Thoracic aorta (tissue), 2 donors: ENCODE results near the gene KREMEN2. TPM values are rescaled to one million over a fixed set of nuclear protein-coding genes. Genes with fewer than 3 reads are reported as not detected.

Experiments used
- ATAC-seq: fragments of 150-250 bp; one replicate; pipeline ENCODE4 v1.8.0; 2017; ENCODE audit warnings: low read depth; ENCODE audit not compliant: insufficient number of reproducible peaks, low FRiP score
- DNase-seq: peaks from one replicate; pipeline ENCODE4 v3.0.0-alpha.2; 2020; ENCODE audit warnings: low spot score
- H3K27ac ChIP-seq, 2 donors: fragments of 200-600 bp; sonication (generic); 1 replicate in 1 of 2; 2 replicates in 1 of 2; pipeline ENCODE4 v1.5.1; 2016; ENCODE audit warnings: mild to moderate bottlenecking in 2 of 2, moderate library complexity in 2 of 2
- H3K27me3 ChIP-seq: fragments of 200-600 bp; sonication (generic); replicated peaks from 2 replicates; pipeline ENCODE4 v1.6.0; 2016; ENCODE audit warnings: mild to moderate bottlenecking; ENCODE audit not compliant: insufficient read depth
- H3K36me3 ChIP-seq: fragments of 200-600 bp; sonication (generic); one replicate; pipeline ENCODE4 v1.5.1; 2016
- H3K4me1 ChIP-seq, 2 donors: fragments of 200-600 bp; sonication (generic); 1 replicate in 1 of 2; 2 replicates in 1 of 2; pipeline versions ENCODE4 v1.5.1 to v1.6.0; 2016; ENCODE audit warnings: low read depth in 2 of 2, mild to moderate bottlenecking in 1 of 2; ENCODE audit not compliant: control insufficient read depth in 1 of 2
- H3K4me3 ChIP-seq: fragments of 200-600 bp; sonication (generic); 2 replicates; pipeline ENCODE4 v1.5.1; 2016; ENCODE audit warnings: mild to moderate bottlenecking
- H3K9me3 ChIP-seq: fragments of 200-600 bp; sonication (generic); 2 replicates; pipeline ENCODE4 v1.5.1; 2016
- CTCF ChIP-seq: fragments of 200-600 bp; sonication (generic); IDR thresholded peaks from one replicate; pipeline ENCODE4 v1.5.1; 2019; ENCODE audit warnings: antibody characterized with exemption
- total RNA-seq, 2 donors: library from RNA; depleted of rRNA; stranded (reverse); fragments of >200 nt; gene quantifications; one replicate each; pipeline versions ENCODE4 v1.1.0 to v1.2.3, GENCODE V29; 2016

The KREMEN2 gene
- total RNA-seq, 2 donors from 2014 or later: not detected

DNA sequence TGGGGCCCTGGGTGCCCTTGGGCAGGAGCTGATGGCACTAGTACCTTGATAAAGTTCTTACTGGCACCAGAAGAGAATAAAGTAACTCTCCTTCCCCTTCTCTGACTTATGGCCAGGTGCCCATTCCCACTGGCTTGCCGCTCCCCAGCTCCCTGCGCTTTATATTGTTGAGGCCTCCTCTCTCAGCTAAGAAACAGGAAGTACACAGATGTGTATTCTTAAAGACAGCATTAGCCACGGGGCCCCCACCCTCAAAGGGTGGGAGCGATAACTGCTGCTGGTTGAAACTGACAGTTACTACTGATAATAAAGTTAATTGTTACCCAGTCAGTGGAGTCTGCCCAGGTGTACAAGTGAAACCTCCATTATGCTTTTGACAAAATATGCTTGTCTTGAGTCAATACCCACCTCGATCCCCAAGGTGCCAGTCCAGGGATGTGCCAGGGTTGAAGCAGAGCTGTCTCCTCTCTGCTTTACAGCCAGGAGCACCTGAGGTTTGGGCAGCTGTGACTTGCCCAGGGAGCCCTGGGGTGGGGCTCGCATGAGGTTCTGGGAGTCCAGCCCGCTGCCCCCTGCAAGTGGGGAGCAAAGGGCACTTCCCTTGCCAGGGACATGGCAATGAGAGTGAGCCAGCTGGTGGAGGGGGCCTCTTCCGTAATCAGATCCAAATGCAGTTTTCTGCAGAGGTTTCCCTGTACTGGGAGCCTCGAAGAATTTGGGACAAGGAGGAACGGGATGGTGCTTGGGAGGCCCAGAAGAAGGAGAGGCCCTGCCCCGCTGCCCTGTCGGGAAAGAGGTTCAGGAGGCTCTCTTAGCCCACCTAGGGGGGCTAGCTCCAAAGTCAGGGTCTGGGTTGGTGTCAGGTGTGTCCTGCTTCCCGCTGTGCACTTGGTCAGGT is 43.2 kb downstream of the KREMEN2 start:
- no peak for ATAC-seq

GRCh38 chr16:3007957-3008689 is 44.0 kb downstream of the KREMEN2 start:
- Histone ChIP-seq H3K4me1 (peaks cover 0 to 2% of the 10 kb centered on the region in 2 donors), H3K27ac (no peak overlapping the region), H3K36me3 (no peaks in the 10 kb centered on the region), H3K9me3 (no peaks in the 10 kb centered on the region), H3K27me3 (peaks cover 15% of the 10 kb centered on the region), H3K4me3 (peak overlapping the region; percentile 4)
- ATAC-seq (no peak), DNase-seq (no peak)
- no peak for TF ChIP-seq CTCF

More for the DNA sequence above, 43.2 kb downstream of the KREMEN2 start:
- Histone ChIP-seq H3K27me3 (peaks cover 15% of the 10 kb centered on the region), H3K36me3 (no peaks in the 10 kb centered on the region), H3K9me3 (no peaks in the 10 kb centered on the region), H3K4me1 (peaks cover 0 to 2% of the 10 kb centered on the region in 2 donors), H3K4me3 (no peak overlapping the region), H3K27ac (no peak overlapping the region)
- TF ChIP-seq CTCF: no peak
- no peak for DNase-seq

DNA sequence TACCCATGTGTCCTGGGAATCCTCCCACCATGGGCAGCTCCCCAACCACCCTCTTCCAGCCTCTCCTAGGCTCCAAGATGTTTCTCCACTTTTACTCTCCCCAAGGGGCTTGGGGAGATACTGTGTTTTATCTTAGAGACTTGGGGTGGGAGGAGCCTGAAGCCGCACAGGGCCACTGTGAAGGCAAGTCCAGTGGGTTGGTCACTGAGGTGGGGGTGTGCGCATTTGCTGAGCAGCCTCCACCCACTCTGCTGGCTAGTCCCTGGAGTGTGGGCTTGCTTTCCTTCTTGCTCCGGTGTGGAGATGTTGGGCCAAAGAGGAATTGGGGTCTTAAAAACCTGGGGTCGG is 44.6 kb downstream of the KREMEN2 start:
- no peak overlapping the region for H3K4me3 ChIP-seq
- no peaks in the 10 kb centered on the region for H3K36me3 ChIP-seq
- H3K9me3 ChIP-seq: no peaks in the 10 kb centered on the region
- peaks cover 15% of the 10 kb centered on the region for H3K27me3 ChIP-seq
- no peak for ATAC-seq
- DNase-seq: no peak
- peaks cover 0 to 2% of the 10 kb centered on the region in 2 donors for H3K4me1 ChIP-seq
- no peak for TF ChIP-seq CTCF
- H3K27ac ChIP-seq: no peak overlapping the region

DNA sequence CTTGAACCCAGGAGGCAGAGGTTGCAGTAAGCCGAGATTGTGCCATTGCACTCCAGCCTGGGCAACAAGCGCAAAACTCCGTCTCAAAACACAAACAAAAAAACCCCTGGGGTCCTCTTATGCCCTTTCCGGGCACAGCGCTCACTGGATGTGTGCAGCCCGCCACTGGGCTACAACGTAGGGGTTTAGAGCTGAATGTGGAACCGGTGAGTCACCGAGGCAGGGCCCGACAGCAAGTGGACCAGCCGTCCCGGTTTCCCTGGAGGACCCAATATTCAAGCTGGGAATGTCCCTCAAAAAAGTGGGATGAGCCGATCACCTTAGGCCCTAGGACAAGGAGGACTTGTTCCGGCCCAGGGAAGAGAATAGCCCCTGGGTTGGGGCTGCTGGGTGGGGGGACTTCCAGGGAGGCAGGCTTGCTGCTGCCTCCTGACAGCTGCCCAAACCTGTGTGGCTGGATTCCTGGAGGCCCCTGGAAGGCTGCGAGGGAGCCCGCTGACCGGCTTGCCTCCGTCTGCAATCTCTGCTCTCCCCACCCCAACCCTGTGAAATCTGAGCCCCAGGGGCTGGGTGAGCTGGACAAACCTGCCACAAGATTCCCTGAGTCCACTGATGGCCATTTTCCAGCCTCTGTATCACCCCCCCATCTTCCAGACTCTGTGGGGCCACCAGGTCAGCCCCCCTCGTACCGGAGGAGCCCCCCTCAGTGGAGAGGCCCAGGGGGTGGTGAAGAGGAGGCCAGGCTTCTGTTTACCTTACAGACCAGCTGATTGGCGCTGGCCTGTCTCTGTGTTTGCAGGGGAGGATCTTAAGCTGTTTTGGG is 45.7 kb downstream of the KREMEN2 start:
- no peak for TF ChIP-seq CTCF
- ATAC-seq (no peak), DNase-seq (no peak)
- Histone ChIP-seq H3K36me3 (no peaks in the 10 kb centered on the region), H3K27ac (no peak overlapping the region), H3K27me3 (peaks cover 15% of the 10 kb centered on the region), H3K4me1 (peaks cover 0 to 2% of the 10 kb centered on the region in 2 donors), H3K9me3 (no peaks in the 10 kb centered on the region), H3K4me3 (no peak overlapping the region)
